Brain pericyte (primary cell): ENCODE measurements around the gene F11R.
"Not testable (repeated sequence)": the region's sequence is repeated elsewhere in the genome, so short reads cannot be mapped to it uniquely, and the experiment has no call there.

ENCODE experiments used
- DNase-seq: peaks from one replicate; pipeline ENCODE4 v3.0.0-alpha.2; 2012; ENCODE audit warnings: low read depth, low spot score

Gene F11R

DNA sequence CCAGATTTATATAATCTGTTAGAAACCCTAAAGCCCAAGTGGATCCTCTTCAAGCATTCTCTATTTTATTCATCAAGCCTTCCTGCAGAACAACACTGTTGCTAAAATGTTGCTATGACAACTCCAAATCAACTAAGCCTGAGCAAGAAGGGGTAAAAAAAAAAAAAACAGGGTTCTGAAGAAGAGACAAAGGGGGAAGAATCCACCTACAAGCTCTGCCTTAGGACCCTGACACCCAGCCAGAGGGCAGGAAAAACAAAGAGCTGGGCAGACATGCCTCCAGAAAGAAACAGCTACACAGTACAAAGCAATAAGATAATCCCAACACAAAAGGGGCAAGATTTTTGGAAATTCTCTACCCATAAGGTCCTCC lies 23.6 kb upstream of the F11R start:
- DNase-seq: no peak

DNA sequence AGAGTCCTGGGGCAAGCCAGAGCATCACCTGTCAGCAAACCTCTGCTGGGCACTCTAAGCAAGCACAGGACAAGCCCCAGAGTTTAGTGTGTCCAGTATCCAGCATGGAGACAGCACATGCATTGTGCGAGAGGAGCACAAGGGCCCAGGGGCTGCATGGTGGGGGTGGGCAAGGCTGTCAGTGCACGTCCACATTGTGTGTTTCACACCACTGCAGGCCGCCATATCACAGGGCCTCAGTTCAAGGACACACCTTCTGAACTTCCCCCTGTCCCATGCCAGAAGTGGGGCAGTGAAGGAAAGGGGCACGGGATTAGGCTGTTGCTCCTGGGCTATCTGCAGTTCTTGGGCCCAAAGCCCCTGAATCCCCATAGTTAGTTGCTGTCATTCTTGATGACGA lies 18.6 kb upstream of the F11R start:
- DNase-seq: no peak

DNA sequence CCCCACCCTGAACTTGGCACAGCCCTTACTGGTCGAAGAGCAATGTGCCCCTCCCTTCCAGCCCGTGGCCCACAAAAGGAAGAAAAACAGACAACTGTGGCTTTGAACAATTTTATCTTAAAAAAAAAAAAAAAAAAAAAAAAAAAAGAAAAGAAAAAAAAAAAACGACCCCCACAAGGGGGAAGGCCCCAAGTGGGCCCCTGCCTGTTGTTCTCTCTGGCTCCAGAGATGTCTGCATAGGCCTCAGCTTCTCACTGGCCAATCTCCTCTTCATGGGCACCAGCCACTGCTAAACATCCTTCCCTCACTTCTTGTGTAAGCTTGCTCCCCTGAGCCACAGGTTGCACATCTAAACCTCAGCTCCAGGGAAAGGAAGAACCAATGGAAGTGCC lies 18.2 kb upstream of the F11R start:
- no peak for DNase-seq

GRCh38 chr1:161038523-161039153 lies 17.7 kb upstream of the F11R start, which contains the start of gene TSTD1:
TSTD1 (minus strand) TSS chr1:161038964; CDS start chr1:161038889, 75 bp downstream.
- no peak for DNase-seq

DNA sequence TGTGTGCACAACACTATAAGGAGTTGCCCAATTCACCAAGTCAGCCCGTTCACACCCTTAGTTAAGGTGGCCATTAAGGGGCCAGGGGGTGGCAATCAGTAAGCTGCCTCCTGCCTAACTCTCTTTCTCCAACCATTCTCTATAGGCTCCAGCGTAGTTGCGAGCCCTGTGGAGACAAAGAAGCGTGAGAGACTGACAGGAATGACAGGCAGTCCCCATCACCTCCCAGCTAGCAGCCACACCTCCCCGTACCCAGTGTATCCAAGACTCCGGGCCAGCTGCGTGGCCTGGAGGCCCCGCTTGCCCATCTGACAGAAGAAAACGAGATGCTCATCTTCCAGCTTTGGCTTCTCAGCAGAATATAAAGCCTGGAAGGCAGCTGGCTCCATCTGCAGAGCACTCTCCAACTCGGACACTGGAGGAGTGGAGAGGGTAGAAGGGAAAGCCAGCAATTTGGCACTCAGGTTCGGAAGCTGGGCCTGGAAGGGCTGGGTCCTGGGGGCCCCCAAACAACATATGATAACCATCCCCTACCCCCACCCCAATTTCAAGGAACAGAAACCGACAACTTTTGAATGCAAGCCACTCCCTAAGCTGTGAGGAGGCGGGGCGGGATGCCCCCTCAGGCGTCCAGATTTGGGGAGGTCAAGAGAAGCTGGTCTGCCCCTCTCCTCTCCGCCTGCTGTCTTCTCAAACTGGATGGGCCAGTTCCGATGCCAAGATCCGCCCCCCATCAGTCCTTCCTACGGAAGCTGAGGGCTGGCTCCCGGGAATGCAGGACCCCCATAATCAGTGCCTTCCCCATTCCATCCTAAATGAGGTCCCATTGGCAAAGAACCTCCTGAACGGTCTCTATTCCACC lies 16.9 kb upstream of the F11R start:
- no peak for DNase-seq

DNA sequence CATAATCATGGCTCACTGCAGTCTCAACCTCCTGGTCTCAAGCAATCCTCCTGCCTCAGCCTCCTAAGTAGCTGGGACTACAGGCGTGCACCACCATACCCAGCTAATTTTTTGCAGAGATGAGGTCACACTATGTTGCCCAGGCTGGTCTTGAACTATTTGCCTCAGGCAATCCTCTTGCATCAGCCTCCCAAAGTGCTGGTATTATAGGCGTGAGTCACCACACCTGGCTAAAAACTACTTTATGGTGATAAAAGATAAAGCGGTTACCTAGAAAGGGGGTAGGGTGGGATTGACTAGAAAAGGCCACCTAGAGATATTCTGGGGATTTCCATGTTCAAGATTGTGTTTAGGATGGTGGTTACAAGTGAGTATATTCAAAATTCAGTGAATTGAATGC lies 12.8 kb upstream of the F11R start:
- no peak for DNase-seq

GRCh38 chr1:161032409-161032808 lies 11.5 kb upstream of the F11R start:
- DNase-seq: no peak

- DNase-seq: no peak
Measured at GRCh38 chr1:161031874-161032273, 10.9 kb upstream of the F11R start.

DNA sequence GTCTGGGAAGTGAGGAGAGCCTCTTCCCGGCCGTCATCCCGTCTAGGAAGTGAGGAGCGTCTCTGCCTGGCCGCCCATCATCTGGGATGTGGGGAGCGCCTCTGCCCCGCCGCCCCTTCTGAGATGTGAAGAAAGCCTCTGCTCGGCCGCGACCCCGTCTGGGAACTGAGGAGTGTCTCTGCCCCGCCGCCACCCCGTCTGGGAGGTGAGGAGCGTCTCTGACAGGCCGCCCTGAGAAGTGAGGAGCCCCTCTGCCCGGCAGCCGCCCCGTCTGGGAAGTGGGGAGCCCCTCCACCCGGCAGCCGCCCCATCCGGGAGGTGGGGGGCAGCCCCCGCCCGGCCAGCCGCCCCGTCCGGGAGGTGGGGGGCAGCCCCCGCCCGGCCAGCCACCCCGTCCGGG lies 8.5 kb upstream of the F11R start:
- DNase-seq: not testable (repeated sequence)

DNA sequence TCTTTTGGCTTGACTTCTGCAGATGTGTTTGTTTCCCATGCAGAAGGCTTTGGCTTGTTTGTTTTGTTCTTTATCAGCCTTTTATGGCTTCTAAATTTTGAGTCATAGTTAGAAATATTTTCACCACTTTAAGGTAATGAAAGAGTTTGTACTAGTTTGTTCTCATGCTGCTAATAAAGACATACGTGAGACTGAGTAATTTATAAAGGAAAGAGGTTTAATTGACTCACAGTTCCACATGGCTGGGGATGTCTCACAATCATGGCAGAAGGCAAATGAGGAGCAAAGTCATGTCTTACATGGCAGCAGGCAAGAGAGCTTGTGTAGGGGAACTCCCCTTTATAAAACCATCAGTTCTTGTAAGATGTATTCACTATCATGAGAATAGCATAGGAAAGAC lies 6.0 kb upstream of the F11R start:
- DNase-seq: not testable (repeated sequence)

- not testable (repeated sequence) for DNase-seq
Measured at GRCh38 chr1:161022432-161022831, 1.5 kb upstream of the F11R start.

DNA sequence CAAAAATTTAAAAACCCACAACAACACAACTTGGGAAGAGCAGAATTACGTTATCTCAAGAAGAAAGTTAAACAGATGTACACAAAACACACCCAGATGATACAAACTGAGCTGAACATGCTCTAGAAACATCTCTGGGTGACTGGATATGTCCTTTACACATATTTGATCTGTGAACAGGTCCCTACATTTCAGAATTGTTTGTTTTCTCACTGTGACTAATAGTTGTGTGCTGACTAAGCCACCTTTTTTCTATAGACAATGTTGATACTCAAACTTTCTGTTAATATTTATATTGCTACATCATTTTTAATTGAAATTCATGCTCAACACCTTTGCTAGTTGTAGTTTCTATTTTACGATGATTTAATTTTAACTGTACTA lies 1.0 kb upstream of the F11R start:
- no peak for DNase-seq

DNA sequence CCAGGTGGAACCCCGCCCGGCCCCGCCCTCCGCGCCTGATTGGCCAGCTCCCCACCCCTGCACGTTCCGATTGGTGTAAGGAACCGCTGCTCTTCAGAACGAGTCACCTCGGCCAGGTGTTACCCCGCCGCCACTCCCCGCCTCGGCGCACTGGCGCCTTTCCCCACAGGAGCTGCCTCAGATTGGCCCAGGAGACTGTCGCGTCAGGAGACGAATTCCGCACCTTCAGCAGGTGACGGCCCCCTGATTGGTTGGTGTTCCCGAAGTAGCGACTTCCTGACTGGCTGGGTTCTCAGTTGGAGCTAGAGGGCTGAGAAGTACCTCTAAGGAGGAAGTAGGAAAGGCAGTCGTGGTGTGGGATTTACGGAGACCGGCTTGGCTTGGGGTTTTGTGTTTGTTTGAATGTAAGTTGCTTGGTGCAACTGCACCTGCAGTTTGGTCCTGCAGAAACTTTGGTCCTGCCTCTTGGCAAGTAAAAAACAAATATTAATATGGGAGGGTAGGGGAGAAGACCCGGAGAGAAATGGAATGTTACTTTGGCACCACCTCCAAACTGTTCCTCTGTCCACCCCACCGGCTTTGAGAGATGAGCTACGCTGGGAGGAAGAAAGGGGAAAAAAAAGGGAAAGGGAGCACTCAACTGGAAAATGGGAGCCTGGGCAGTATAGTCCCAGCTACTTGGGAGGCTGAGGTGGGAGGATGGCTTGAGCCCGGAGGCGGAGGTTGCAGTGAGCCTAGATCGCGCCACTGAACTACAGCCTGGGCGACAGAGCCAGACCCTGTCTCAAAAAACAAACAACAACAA lies 415 bp upstream of the F11R start:
- DNase-seq: no peak

GRCh38 chr1:161019751-161020495 lies 1.0 kb downstream of the F11R start:
- no peak for DNase-seq

- DNase-seq: not testable (repeated sequence)
Measured at GRCh38 chr1:161019111-161019660, 1.8 kb downstream of the F11R start.

DNA sequence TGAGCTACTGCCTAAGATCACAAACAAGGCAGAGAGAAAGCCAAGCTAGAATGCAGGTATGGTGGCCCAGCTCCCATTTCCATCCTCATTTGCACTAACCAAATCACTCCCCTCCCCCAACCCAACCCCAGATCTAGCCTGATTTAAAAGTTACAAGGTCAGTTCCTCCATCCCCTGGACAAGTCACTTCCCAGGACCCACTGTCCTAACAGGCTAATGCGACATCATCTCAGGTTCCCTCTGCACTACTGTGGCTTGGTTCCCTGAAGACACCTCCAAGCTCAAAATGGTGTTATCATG lies 2.4 kb downstream of the F11R start:
- no peak for DNase-seq

DNA sequence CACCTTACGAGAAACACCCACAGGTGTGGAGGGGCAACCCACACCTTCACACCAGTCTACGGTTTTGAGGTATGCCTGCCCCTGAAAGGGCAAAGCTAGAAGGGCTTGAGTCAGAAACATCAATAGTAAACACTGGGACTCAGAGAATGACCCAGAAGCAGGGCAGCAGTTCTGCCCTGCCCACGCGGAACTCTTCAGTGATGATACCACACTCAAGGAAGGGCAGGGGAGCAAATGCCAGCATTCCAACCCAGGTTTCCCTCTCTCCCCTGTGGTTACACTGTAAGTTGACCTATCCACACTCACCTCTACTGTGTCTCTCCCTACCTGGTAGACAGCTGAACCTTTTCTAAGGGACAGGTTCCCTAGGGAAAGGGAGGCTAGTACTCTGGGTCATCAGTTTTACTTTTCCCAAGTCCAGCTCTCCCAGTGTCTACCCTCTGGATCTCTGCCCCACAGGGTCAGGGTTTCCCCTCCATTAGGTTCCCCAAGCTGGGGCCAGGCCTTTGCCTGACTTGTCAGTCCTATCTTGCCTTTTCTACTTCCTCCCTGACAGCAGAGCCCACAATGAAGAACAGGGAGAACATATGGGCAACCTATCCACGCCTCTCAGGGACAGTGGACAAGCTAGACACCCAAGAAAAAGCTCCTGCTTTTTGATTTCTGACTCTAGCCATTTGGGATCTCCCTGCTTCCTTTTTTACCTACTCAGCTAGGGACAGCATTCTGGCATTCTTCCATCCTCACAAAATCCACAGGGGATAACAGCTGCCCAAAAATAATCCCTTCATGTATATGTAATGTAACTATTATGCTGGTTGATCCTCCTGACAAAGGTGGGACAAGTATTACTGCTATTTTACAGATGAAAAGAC lies 3.0 kb downstream of the F11R start:
- no peak for DNase-seq

- DNase-seq: not testable (repeated sequence)
Measured at GRCh38 chr1:161017181-161017580, 3.8 kb downstream of the F11R start.

DNA sequence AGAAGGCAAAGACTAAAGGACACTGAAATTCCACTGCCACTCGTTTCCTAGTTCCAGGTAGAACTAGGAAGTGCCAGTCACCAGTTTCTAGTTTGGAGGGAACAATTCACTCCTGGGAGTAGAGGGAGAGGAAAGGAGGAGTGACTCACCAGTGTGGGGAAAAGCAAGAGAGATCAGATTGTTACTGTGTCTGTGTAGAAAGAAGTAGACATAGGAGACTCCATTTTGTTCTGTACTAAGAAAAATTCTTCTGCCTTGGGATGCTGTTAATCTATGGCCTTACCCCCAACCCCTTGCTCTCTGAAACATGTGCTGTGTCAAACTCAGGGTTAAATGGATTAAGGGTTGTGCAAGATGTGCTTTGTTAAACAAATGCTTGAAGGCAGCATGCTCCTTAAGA lies 4.3 kb downstream of the F11R start:
- DNase-seq: not testable (repeated sequence)

DNA sequence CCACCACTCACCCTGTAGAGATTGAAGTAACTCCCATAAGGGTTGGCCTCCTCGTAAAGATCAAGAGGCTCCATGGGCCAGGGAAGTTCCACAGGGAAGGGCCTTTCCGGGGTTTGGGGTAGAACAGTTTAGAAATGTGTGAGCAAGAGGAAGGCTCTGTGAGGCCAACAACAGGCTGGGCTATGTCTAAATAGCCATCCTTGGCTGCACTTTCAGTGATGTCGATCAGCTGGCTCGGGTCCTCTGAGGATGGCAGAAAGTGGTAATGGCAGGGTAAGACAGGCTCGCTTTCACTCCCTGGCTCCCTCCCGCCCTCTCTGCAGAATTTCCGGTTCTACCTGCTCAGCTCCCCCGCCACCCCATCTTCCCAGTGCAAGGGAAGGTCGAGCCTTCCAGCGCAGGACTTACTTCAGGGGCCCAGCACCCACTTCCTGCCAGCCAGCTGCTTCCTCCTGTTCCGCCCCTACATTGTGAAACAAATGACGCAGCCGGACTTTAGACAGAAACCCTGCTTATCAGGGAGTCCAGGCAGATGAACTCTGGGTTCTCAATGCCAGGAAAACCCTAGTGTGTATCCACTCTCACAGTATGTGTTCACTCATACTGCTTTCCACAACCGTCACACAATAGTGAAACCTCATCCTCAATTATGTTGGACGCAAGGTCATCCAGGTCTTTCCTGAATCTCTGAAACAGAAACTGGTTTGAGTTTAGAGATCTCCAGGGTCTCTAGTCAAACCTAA lies 7.3 kb downstream of the F11R start:
- DNase-seq: no peak
